HL-60 (cell line): Measurements from ENCODE around the gene ZNF420.

Source experiments
- DNase-seq, 2 experiments: peaks; one replicate each; pipeline ENCODE4 v3.0.0-alpha.2; 2010 to 2020; ENCODE audit warnings: low read depth in 1 of 2, low spot score in 1 of 2
- H3K27ac ChIP-seq: fragments of 250-450 bp; sonication (Bioruptor Pico); replicated peaks from 2 replicates; pipeline ENCODE4 v1.5.1; 2020; ENCODE audit warnings: mild to moderate bottlenecking, moderate library complexity
- H3K27me3 ChIP-seq: fragments of 250-450 bp; sonication (Bioruptor Pico); 2 replicates; pipeline ENCODE4 v1.5.1; 2021; ENCODE audit warnings: mild to moderate bottlenecking, moderate library complexity; ENCODE audit not compliant: insufficient read depth, poor library complexity, severe bottlenecking
- H3K4me3 ChIP-seq: replicated peaks from 2 replicates; pipeline ENCODE4 v1.5.1; 2011; ENCODE audit warnings: mild to moderate bottlenecking, control low read depth, low read length; ENCODE audit not compliant: insufficient read depth
- CTCF ChIP-seq: IDR thresholded peaks from one replicate; pipeline ENCODE4 v1.5.1; 2011; ENCODE audit warnings: low read length, control low read depth, inconsistent platforms; ENCODE audit not compliant: insufficient read depth
- GABPA ChIP-seq: IDR thresholded peaks from 2 replicates; pipeline ENCODE4 v1.6.1; 2012; ENCODE audit warnings: low read depth
- POLR2AphosphoS5 ChIP-seq: IDR thresholded peaks from 2 replicates; pipeline ENCODE4 v1.6.1; 2012; ENCODE audit warnings: low read depth
- REST ChIP-seq: IDR thresholded peaks from 2 replicates; pipeline ENCODE4 v1.6.1; 2012; ENCODE audit warnings: low read depth; ENCODE audit not compliant: insufficient replicate concordance
- SPI1 ChIP-seq: IDR thresholded peaks from 2 replicates; pipeline ENCODE4 v1.6.1; 2012; ENCODE audit warnings: low read depth, mild to moderate bottlenecking, borderline replicate concordance

The ZNF420 gene

GRCh38 chr19:37127999-37128820 is 50.0 kb downstream of the ZNF420 start:
- no peaks in the 10 kb centered on the region for H3K27me3 ChIP-seq
- H3K27ac ChIP-seq, result no peak overlapping the region
- H3K4me3 ChIP-seq, result no peak overlapping the region
- TF ChIP-seq SPI1, result no peak
- TF ChIP-seq REST, result no peak
- no peak for TF ChIP-seq POLR2AphosphoS5
- no peak for TF ChIP-seq GABPA
- no peak for TF ChIP-seq CTCF
- DNase-seq, result no peak

- no peak overlapping the region for H3K27ac ChIP-seq
- no peak for DNase-seq
- no peak for TF ChIP-seq GABPA
- TF ChIP-seq CTCF, result no peak
- TF ChIP-seq REST, result no peak
- TF ChIP-seq SPI1, result no peak
- TF ChIP-seq POLR2AphosphoS5, result no peak
- no peaks in the 10 kb centered on the region for H3K27me3 ChIP-seq
- no peak overlapping the region for H3K4me3 ChIP-seq
Observed at GRCh38 chr19:37128821-37129177, 50.6 kb downstream of the ZNF420 start.

GRCh38 chr19:37136111-37136510 is 57.9 kb downstream of the ZNF420 start:
- no peak for DNase-seq
- Histone ChIP-seq H3K27me3 (no peaks in the 10 kb centered on the region), H3K4me3 (no peak overlapping the region), H3K27ac (no peak overlapping the region)
- no peak for TF ChIP-seq CTCF
- no peak for TF ChIP-seq GABPA
- TF ChIP-seq POLR2AphosphoS5, result no peak
- no peak for TF ChIP-seq SPI1
- no peak for TF ChIP-seq REST
